ENCODE measurements around the gene SLC5A9. TPM values are rescaled to one million over a fixed set of nuclear protein-coding genes. Genes with fewer than 3 reads are reported as not detected.

The SLC5A9 gene
- polyA plus RNA-seq, 1 donor (not counting 4 experiments of a cell fraction or from before 2014, with no cell fraction given), result not detected

- Histone ChIP-seq H4K20me1 (ENCODE audit: control insufficient read depth, extremely low read depth, insufficient read depth, low read length) (no peaks in the 10 kb centered on the region), H3K27ac (ENCODE audit: control insufficient read depth, insufficient read depth, low read length) (no peak overlapping the region), H3K4me1 (ENCODE audit: control insufficient read depth, extremely low read depth, insufficient read depth, low read length) (peaks cover 44% of the 10 kb centered on the region), H3K4me3 (ENCODE audit: control insufficient read depth in 2 of 3, extremely low read depth in 1 of 3, insufficient read depth in 2 of 3, low read depth in 1 of 3, low read length in 3 of 3) (no peak overlapping the region), H3K36me3 (ENCODE audit: control insufficient read depth in 2 of 2, extremely low read depth in 1 of 2, insufficient read depth in 2 of 2, low read length in 2 of 2) (no peaks in the 10 kb centered on the region), H3K4me2 (ENCODE audit: control insufficient read depth, extremely low read depth, insufficient read depth, low read depth, low read length) (no peak overlapping the region), H3K27me3 (ENCODE audit: control insufficient read depth, extremely low read depth, insufficient read depth, low read length) (no peaks in the 10 kb centered on the region), H3K9me3 (ENCODE audit: control insufficient read depth, low read depth, low read length) (no peaks in the 10 kb centered on the region), H3K9me1 (ENCODE audit: control insufficient read depth, extremely low read depth, insufficient read depth, low read length) (no peaks in the 10 kb centered on the region), H3K9ac (ENCODE audit: control insufficient read depth, extremely low read depth, insufficient read depth, low read length) (no peak overlapping the region), H2AFZ (ENCODE audit: control insufficient read depth, low read length) (no peak overlapping the region), H3K79me2 (ENCODE audit: control insufficient read depth, insufficient read depth, low read length) (no peaks in the 10 kb centered on the region)
- DNase-seq (ENCODE audit: low read depth, low spot score) (no peak), FAIRE-seq (no peak)
- dilution Hi-C loops (cut with MboI; ENCODE audit: extremely low pct_ligation_motif_present, low sequenced_read_pairs), result no loop called here
- no peak for TF ChIP-seq CTCF (optimal IDR thresholded peaks at IDR 0.05 in 1 of 3, IDR thresholded peaks at IDR 0.05 in 1 of 3, conservative IDR thresholded peaks at IDR 0.05 in 1 of 3; ENCODE audit: extremely low read depth in 1 of 3, insufficient read depth in 2 of 3, low read length in 3 of 3)
- no peak for TF ChIP-seq EZH2 (IDR thresholded peaks at IDR 0.05; ENCODE audit: low read length)
These were observed 23.5 kb upstream of the SLC5A9 start for GRCh38 chr1:48198970-48199369.

- peak; percentile 69 for FAIRE-seq
- dilution Hi-C loops (cut with MboI; ENCODE audit: extremely low pct_ligation_motif_present, low sequenced_read_pairs), result no loop called here
- no peak for TF ChIP-seq CTCF (optimal IDR thresholded peaks at IDR 0.05 in 1 of 3, IDR thresholded peaks at IDR 0.05 in 1 of 3, conservative IDR thresholded peaks at IDR 0.05 in 1 of 3; ENCODE audit: extremely low read depth in 1 of 3, insufficient read depth in 2 of 3, low read length in 3 of 3)
- no peak for TF ChIP-seq EZH2 (IDR thresholded peaks at IDR 0.05; ENCODE audit: low read length)
These were observed 22.2 kb upstream of the SLC5A9 start for GRCh38 chr1:48200166-48200900.

More at GRCh38 chr1:48200166-48200900, 22.2 kb upstream of the SLC5A9 start:
- no peak overlapping the region for H2AFZ ChIP-seq (ENCODE audit: control insufficient read depth, low read length)
- H3K4me3 ChIP-seq (ENCODE audit: control insufficient read depth in 2 of 3, extremely low read depth in 1 of 3, insufficient read depth in 2 of 3, low read depth in 1 of 3, low read length in 3 of 3), result no peak overlapping the region
- H3K27me3 ChIP-seq (ENCODE audit: control insufficient read depth, extremely low read depth, insufficient read depth, low read length), result no peaks in the 10 kb centered on the region
- H3K27ac ChIP-seq (ENCODE audit: control insufficient read depth, insufficient read depth, low read length), result no peak overlapping the region
- no peaks in the 10 kb centered on the region for H3K9me3 ChIP-seq (ENCODE audit: control insufficient read depth, low read depth, low read length)
- H3K4me1 ChIP-seq (ENCODE audit: control insufficient read depth, extremely low read depth, insufficient read depth, low read length), result peaks cover 34% of the 10 kb centered on the region
- no peaks in the 10 kb centered on the region for H3K9me1 ChIP-seq (ENCODE audit: control insufficient read depth, extremely low read depth, insufficient read depth, low read length)
- DNase-seq (ENCODE audit: low read depth, low spot score), result no peak
- no peaks in the 10 kb centered on the region for H3K36me3 ChIP-seq (ENCODE audit: control insufficient read depth in 2 of 2, extremely low read depth in 1 of 2, insufficient read depth in 2 of 2, low read length in 2 of 2)
- no peaks in the 10 kb centered on the region for H4K20me1 ChIP-seq (ENCODE audit: control insufficient read depth, extremely low read depth, insufficient read depth, low read length)
- no peaks in the 10 kb centered on the region for H3K79me2 ChIP-seq (ENCODE audit: control insufficient read depth, insufficient read depth, low read length)
- no peak overlapping the region for H3K9ac ChIP-seq (ENCODE audit: control insufficient read depth, extremely low read depth, insufficient read depth, low read length)
- H3K4me2 ChIP-seq (ENCODE audit: control insufficient read depth, extremely low read depth, insufficient read depth, low read depth, low read length), result peak overlapping the region; percentile 7
